Parathyroid adenoma (tissue), 2 donors: Measurements from ENCODE around the gene SCN5A.

Experiments
- H2AFZ ChIP-seq: fragments of 300-600 bp; sonication (generic); one replicate; pipeline ENCODE4 v1.7.0; 2017; ENCODE audit warnings: antibody characterized with exemption, mild to moderate bottlenecking
- H3K27ac ChIP-seq: fragments of 300-600 bp; sonication (generic); one replicate; pipeline ENCODE4 v1.7.0; 2017
- H3K27me3 ChIP-seq: fragments of 300-600 bp; sonication (generic); one replicate; pipeline ENCODE4 v1.7.0; 2017; ENCODE audit warnings: low read length; ENCODE audit not compliant: control insufficient read depth, insufficient read depth
- H3K36me3 ChIP-seq: fragments of 300-600 bp; sonication (generic); one replicate; pipeline ENCODE4 v1.7.0; 2017; ENCODE audit warnings: low read length; ENCODE audit not compliant: control insufficient read depth, insufficient read depth
- H3K4me1 ChIP-seq: fragments of 300-600 bp; sonication (generic); one replicate; pipeline ENCODE4 v1.7.0; 2017; ENCODE audit warnings: control low read depth
- H3K4me2 ChIP-seq: fragments of 300-600 bp; sonication (generic); one replicate; pipeline ENCODE4 v1.7.0; 2017; ENCODE audit warnings: low read length
- H3K4me3 ChIP-seq: fragments of 300-600 bp; sonication (generic); one replicate; pipeline ENCODE4 v1.7.0; 2017; ENCODE audit warnings: low read depth, low read length
- H3K79me2 ChIP-seq: fragments of 300-600 bp; sonication (generic); one replicate; pipeline ENCODE4 v1.7.0; 2017; ENCODE audit warnings: control low read depth
- H3K9ac ChIP-seq: fragments of 300-600 bp; sonication (generic); one replicate; pipeline ENCODE4 v1.7.0; 2017; ENCODE audit warnings: mild to moderate bottlenecking
- H3K9me3 ChIP-seq: fragments of 300-600 bp; sonication (generic); one replicate; pipeline ENCODE4 v1.7.0; 2017; ENCODE audit warnings: low read length; ENCODE audit not compliant: control insufficient read depth
- CTCF ChIP-seq: fragments of 300-600 bp; sonication (generic); IDR thresholded peaks from one replicate; pipeline ENCODE4 v1.7.0; 2017; ENCODE audit warnings: antibody characterized with exemption, mild to moderate bottlenecking
- donor health status: primary hyperparathyroidism.

Gene SCN5A

GRCh38 chr3:38554127-38554827, 95.2 kb downstream of the SCN5A start:
- Histone ChIP-seq H3K27me3 (no peaks in the 10 kb centered on the region), H3K79me2 (no peaks in the 10 kb centered on the region), H3K27ac (no peak overlapping the region), H3K9me3 (no peaks in the 10 kb centered on the region), H3K4me2 (no peak overlapping the region), H3K36me3 (no peaks in the 10 kb centered on the region), H3K4me1 (no peaks in the 10 kb centered on the region), H3K4me3 (no peak overlapping the region), H2AFZ (no peak overlapping the region), H3K9ac (no peak overlapping the region)
- TF ChIP-seq CTCF = no peak

GRCh38 chr3:38553071-38553470, 96.4 kb downstream of the SCN5A start:
- H3K27me3 ChIP-seq = no peaks in the 10 kb centered on the region
- H3K79me2 ChIP-seq = no peaks in the 10 kb centered on the region
- no peak overlapping the region for H3K4me2 ChIP-seq
- H3K9ac ChIP-seq = no peak overlapping the region
- TF ChIP-seq CTCF = no peak
- no peaks in the 10 kb centered on the region for H3K4me1 ChIP-seq
- H3K27ac ChIP-seq = no peak overlapping the region
- H3K36me3 ChIP-seq = no peaks in the 10 kb centered on the region
- no peak overlapping the region for H3K4me3 ChIP-seq
- no peak overlapping the region for H2AFZ ChIP-seq
- H3K9me3 ChIP-seq = no peaks in the 10 kb centered on the region

- Histone ChIP-seq H3K9ac (no peak overlapping the region), H3K9me3 (no peaks in the 10 kb centered on the region), H2AFZ (no peak overlapping the region), H3K4me2 (no peak overlapping the region), H3K27me3 (no peaks in the 10 kb centered on the region), H3K4me1 (no peaks in the 10 kb centered on the region), H3K4me3 (no peak overlapping the region), H3K27ac (no peak overlapping the region), H3K79me2 (no peaks in the 10 kb centered on the region), H3K36me3 (no peaks in the 10 kb centered on the region)
- TF ChIP-seq CTCF = no peak
These were observed 97.1 kb downstream of the SCN5A start for GRCh38 chr3:38552364-38552763.

- Histone ChIP-seq H3K27ac (no peak overlapping the region), H3K79me2 (no peaks in the 10 kb centered on the region), H3K4me3 (no peak overlapping the region), H3K27me3 (no peaks in the 10 kb centered on the region), H3K36me3 (no peaks in the 10 kb centered on the region), H3K4me2 (no peak overlapping the region), H3K4me1 (no peaks in the 10 kb centered on the region), H3K9ac (no peak overlapping the region), H2AFZ (no peak overlapping the region), H3K9me3 (no peaks in the 10 kb centered on the region)
- TF ChIP-seq CTCF = no peak
These were observed 98.3 kb downstream of the SCN5A start for GRCh38 chr3:38551026-38551832.
